A673 (cell line): ENCODE data around the gene PARD3. TPM values are rescaled to one million over a fixed set of nuclear protein-coding genes. Genes with fewer than 3 reads are reported as not detected.

Experiments
- BruUV-seq: library from RNA; stranded (reverse); fragments of 400-500 nt; replicated peaks from 2 replicates; lab custom pipeline; 2021; lab: Mats Ljungman, UMichigan
- CTCF ChIA-PET: fragments of 300-600 bp; sonication (Branson Sonifier 250); formaldehyde crosslinking; loops from one replicate; lab custom pipeline; 2022; ENCODE audit warnings: antibody characterized with exemption; lab: Charles Lee
- POLR2A ChIA-PET: fragments of 300-600 bp; sonication (Branson Sonifier 250); formaldehyde crosslinking; loops from one replicate; lab custom pipeline; 2022; ENCODE audit warnings: antibody characterized with exemption; ENCODE audit not compliant: low non-redundant PET; lab: Charles Lee
- DNase-seq: peaks from one replicate; pipeline ENCODE4 v3.0.0-alpha.2; 2015; ENCODE audit warnings: low spot score
- H3K27ac ChIP-seq: fragments of 200-600 bp; sonication (generic); 2 replicates; pipeline ENCODE4 v1.5.1; 2016; ENCODE audit warnings: mixed run types, low read depth, mild to moderate bottlenecking, mixed read lengths, antibody characterized with exemption, low read length; ENCODE audit not compliant: poor library complexity, severe bottlenecking
- H3K27me3 ChIP-seq: fragments of 200-600 bp; sonication (generic); replicated peaks from 2 replicates; pipeline ENCODE4 v1.6.1; 2017; ENCODE audit warnings: mixed run types, low read depth, mild to moderate bottlenecking, mixed read lengths, antibody characterized with exemption, low read length; ENCODE audit not compliant: insufficient read depth, poor library complexity
- H3K36me3 ChIP-seq: fragments of 200-600 bp; sonication (generic); 2 replicates; pipeline ENCODE4 v1.6.1; 2016; ENCODE audit warnings: mixed run types, mild to moderate bottlenecking, mixed read lengths, antibody characterized with exemption, low read length; ENCODE audit not compliant: insufficient read depth, poor library complexity, severe bottlenecking
- H3K4me1 ChIP-seq: fragments of 200-600 bp; sonication (generic); 2 replicates; pipeline ENCODE4 v1.6.1; 2017; ENCODE audit warnings: mixed run types, mild to moderate bottlenecking, mixed read lengths, antibody characterized with exemption, low read length; ENCODE audit not compliant: insufficient read depth, poor library complexity, severe bottlenecking
- H3K4me3 ChIP-seq: fragments of 200-600 bp; sonication (generic); 2 replicates; pipeline ENCODE4 v1.5.1; 2016; ENCODE audit warnings: low read depth, mixed run types, mild to moderate bottlenecking, mixed read lengths, low read length; ENCODE audit not compliant: poor library complexity, severe bottlenecking
- H3K9me3 ChIP-seq: fragments of 200-600 bp; sonication (generic); 2 replicates; pipeline ENCODE4 v1.6.1; 2016; ENCODE audit warnings: mixed run types, low read depth, mild to moderate bottlenecking, mixed read lengths, antibody characterized with exemption, low read length; ENCODE audit not compliant: poor library complexity, severe bottlenecking
- EZH2 ChIP-seq: fragments of 200-600 bp; sonication (generic); IDR thresholded peaks from 2 replicates; pipeline ENCODE4 v1.6.1; 2017; ENCODE audit warnings: borderline replicate concordance, low read depth, mild to moderate bottlenecking, mixed read lengths, antibody characterized with exemption, low read length; ENCODE audit not compliant: poor library complexity, severe bottlenecking
- intact Hi-C: fragments of 100-400 bp; cut with micrococcal nuclease; formaldehyde crosslinking; loops from one replicate; pipeline ENCODE4 v1.10.0; 2022; ENCODE audit not compliant: unreplicated experiment
- total RNA-seq: library from RNA; stranded (reverse); gene quantifications from 2 replicates; pipeline ENCODE4 v1.2.3, GENCODE V29; 2021
- TF ChIP-seq, protein P1 (sequence below): fragments of 300-800, 200-600 bp; sonication (generic); conservative IDR thresholded peaks from 2 replicates; pipeline ENCODE4 v1.5.1; 2017; ENCODE audit warnings: low read depth, mild to moderate bottlenecking, antibody characterized with exemption, low read length, moderate library complexity, mixed read lengths

PARD3 gene
- total RNA-seq, 1 experiment from 2014 or later, result 28.0 TPM

DNA sequence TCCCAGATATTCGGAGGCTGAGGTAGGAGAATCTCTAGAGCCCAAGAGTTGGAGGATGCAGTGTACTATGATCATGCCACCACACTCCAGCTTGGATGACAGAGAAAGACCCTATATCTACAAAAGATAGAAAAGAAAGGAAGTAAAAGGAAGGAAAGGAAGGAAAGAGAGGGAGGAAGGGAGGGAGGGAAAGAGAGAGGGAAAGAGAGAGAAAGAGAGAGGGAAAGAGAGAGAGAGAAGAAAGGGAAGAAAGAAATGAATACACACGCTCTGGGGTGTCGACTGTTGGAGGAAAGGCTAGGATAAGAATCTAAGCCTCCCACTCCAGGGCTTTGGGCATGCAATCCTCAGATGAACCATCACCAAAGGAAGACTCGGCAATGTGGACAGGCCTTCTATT, 69.9 kb downstream of the PARD3 start:
- H3K4me1 ChIP-seq, result peaks cover 6% of the 10 kb centered on the region
- TF ChIP-seq, protein P1, sequence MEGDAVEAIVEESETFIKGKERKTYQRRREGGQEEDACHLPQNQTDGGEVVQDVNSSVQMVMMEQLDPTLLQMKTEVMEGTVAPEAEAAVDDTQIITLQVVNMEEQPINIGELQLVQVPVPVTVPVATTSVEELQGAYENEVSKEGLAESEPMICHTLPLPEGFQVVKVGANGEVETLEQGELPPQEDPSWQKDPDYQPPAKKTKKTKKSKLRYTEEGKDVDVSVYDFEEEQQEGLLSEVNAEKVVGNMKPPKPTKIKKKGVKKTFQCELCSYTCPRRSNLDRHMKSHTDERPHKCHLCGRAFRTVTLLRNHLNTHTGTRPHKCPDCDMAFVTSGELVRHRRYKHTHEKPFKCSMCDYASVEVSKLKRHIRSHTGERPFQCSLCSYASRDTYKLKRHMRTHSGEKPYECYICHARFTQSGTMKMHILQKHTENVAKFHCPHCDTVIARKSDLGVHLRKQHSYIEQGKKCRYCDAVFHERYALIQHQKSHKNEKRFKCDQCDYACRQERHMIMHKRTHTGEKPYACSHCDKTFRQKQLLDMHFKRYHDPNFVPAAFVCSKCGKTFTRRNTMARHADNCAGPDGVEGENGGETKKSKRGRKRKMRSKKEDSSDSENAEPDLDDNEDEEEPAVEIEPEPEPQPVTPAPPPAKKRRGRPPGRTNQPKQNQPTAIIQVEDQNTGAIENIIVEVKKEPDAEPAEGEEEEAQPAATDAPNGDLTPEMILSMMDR, result no peak
- no peak for TF ChIP-seq EZH2
- H3K4me3 ChIP-seq, result no peak overlapping the region
- H3K9me3 ChIP-seq, result no peaks in the 10 kb centered on the region
- no peak for DNase-seq
- ChIA-PET POLR2A (no interaction called here), CTCF (no interaction called here)
- intact Hi-C loops, result no loop called here
- no TSS peak for BruUV-seq
- no peaks in the 10 kb centered on the region for H3K36me3 ChIP-seq
- no peak overlapping the region for H3K27ac ChIP-seq
- H3K27me3 ChIP-seq, result no peaks in the 10 kb centered on the region

- ChIA-PET POLR2A (no interaction called here), CTCF (no interaction called here)
- H3K36me3 ChIP-seq, result no peaks in the 10 kb centered on the region
- DNase-seq, result no peak
- no peak for TF ChIP-seq EZH2
- TF ChIP-seq, protein P1, result no peak
- BruUV-seq, result no TSS peak
- intact Hi-C loops, result no loop called here
- H3K4me1 ChIP-seq, result peaks cover 12% of the 10 kb centered on the region
- no peak overlapping the region for H3K27ac ChIP-seq
- no peaks in the 10 kb centered on the region for H3K9me3 ChIP-seq
- no peak overlapping the region for H3K4me3 ChIP-seq
- H3K27me3 ChIP-seq, result no peaks in the 10 kb centered on the region
These were observed 70.5 kb downstream of the PARD3 start for GRCh38 chr10:34744590-34744989.

GRCh38 chr10:34743814-34744213, 71.3 kb downstream of the PARD3 start:
- no TSS peak for BruUV-seq
- DNase-seq, result no peak
- H3K4me1 ChIP-seq, result peaks cover 18% of the 10 kb centered on the region
- ChIA-PET POLR2A (no interaction called here), CTCF (no interaction called here)
- no peak overlapping the region for H3K4me3 ChIP-seq
- no peaks in the 10 kb centered on the region for H3K9me3 ChIP-seq
- H3K27ac ChIP-seq, result no peak overlapping the region
- intact Hi-C loops, result no loop called here
- TF ChIP-seq, protein P1, result no peak
- no peak for TF ChIP-seq EZH2
- no peaks in the 10 kb centered on the region for H3K27me3 ChIP-seq
- no peaks in the 10 kb centered on the region for H3K36me3 ChIP-seq
